Erythroblast (primary cell): ENCODE data around the gene CHST7.

ENCODE experiments used
- GATA1 ChIP-seq: IDR thresholded peaks from 2 replicates; pipeline ENCODE4 v1.6.1; 2011; ENCODE audit warnings: low read depth, mild to moderate bottlenecking, control low read depth, low read length, moderate library complexity
- POLR2A ChIP-seq: IDR thresholded peaks from 2 replicates; pipeline ENCODE4 v1.6.1; 2011; ENCODE audit warnings: mild to moderate bottlenecking, low read length

GRCh38 chrX:46587158-46587557 is 13.6 kb downstream of the CHST7 start:
- TF ChIP-seq POLR2A, result no peak
- TF ChIP-seq GATA1, result no peak
